HEK293 (cell line): ENCODE results near the gene DMWD.

ENCODE experiments used
- CTCF ChIA-PET: fragments of 350-600 bp; formaldehyde crosslinking; extraction: SDS; loops from one replicate; lab custom pipeline; 2021; ENCODE audit warnings: antibody characterized with exemption; lab: Yijun Ruan, JAX
- POLR2A ChIA-PET: fragments of 300-600 bp; formaldehyde crosslinking; extraction: SDS; loops from one replicate; lab custom pipeline; 2020; ENCODE audit warnings: antibody characterized with exemption, inconsistent platforms; lab: Yijun Ruan, JAX
- H3K27ac ChIP-seq: fragments of 200-500 bp; sonication (Bioruptor generic); 2 replicates; pipeline ENCODE4 v1.5.1; 2014; ENCODE audit warnings: low read depth, low read length, control low read depth, inconsistent platforms; ENCODE audit errors: extremely low read depth
- H3K36me3 ChIP-seq, 2 experiments: fragments of 200-500 bp in 1 of 2; sonication (Bioruptor generic) in 1 of 2; 1 replicate in 1 of 2; 2 replicates in 1 of 2; pipeline ENCODE4 v1.5.1; 2014 to 2017; ENCODE audit warnings: inconsistent platforms in 2 of 2, low read length in 2 of 2; ENCODE audit not compliant: control insufficient read depth in 2 of 2, insufficient read depth in 1 of 2
- H3K4me1 ChIP-seq: fragments of 200-500 bp; sonication (Bioruptor generic); 2 replicates; pipeline ENCODE4 v1.5.1; 2014; ENCODE audit warnings: mild to moderate bottlenecking, low read length, inconsistent platforms; ENCODE audit not compliant: control insufficient read depth, insufficient read depth
- H3K4me3 ChIP-seq: 2 replicates; pipeline ENCODE4 v1.5.1; 2011; ENCODE audit warnings: low read depth, mild to moderate bottlenecking, control low read depth, low read length, moderate library complexity
- H3K9me3 ChIP-seq: fragments of 200-500 bp; sonication (Bioruptor generic); 2 replicates; pipeline ENCODE4 v1.5.1; 2014; ENCODE audit warnings: low read depth, low read length, inconsistent platforms; ENCODE audit not compliant: control insufficient read depth, insufficient read depth
- HIC1 ChIP-seq: fragments of 450-650 bp; formaldehyde crosslinking; IDR thresholded peaks from 2 replicates; pipeline ENCODE4 v1.5.1; 2016; ENCODE audit warnings: missing biosample characterization, missing genetic modification characterization
- KLF1 ChIP-seq: fragments of 450-650 bp; formaldehyde crosslinking; IDR thresholded peaks from 2 replicates; pipeline ENCODE4 v1.5.1; 2016; ENCODE audit warnings: missing biosample characterization, missing genetic modification characterization
- MYNN ChIP-seq: fragments of 450-650 bp; formaldehyde crosslinking; IDR thresholded peaks from 2 replicates; pipeline ENCODE4 v1.5.1; 2016; ENCODE audit warnings: missing biosample characterization, missing genetic modification characterization, borderline replicate concordance
- PRDM4 ChIP-seq: fragments of 450-650 bp; formaldehyde crosslinking; IDR thresholded peaks from 2 replicates; pipeline ENCODE4 v1.5.1; 2017; ENCODE audit warnings: missing biosample characterization, missing genetic modification characterization
- SCRT1 ChIP-seq: fragments of 450-650 bp; formaldehyde crosslinking; IDR thresholded peaks from 2 replicates; pipeline ENCODE4 v1.5.1; 2016; ENCODE audit warnings: missing biosample characterization, missing genetic modification characterization, borderline replicate concordance
- SCRT2 ChIP-seq: fragments of 450-650 bp; formaldehyde crosslinking; IDR thresholded peaks from 2 replicates; pipeline ENCODE4 v1.5.1; 2016; ENCODE audit warnings: missing biosample characterization, missing genetic modification characterization
- YY2 ChIP-seq: fragments of 450-650 bp; formaldehyde crosslinking; IDR thresholded peaks from 2 replicates; pipeline ENCODE4 v1.5.1; 2016; ENCODE audit warnings: missing biosample characterization, missing genetic modification characterization
- ZBTB8A ChIP-seq: fragments of 450-650 bp; formaldehyde crosslinking; IDR thresholded peaks from 2 replicates; pipeline ENCODE4 v1.5.1; 2016; ENCODE audit warnings: missing biosample characterization, missing genetic modification characterization
- ZFP69B ChIP-seq: fragments of 450-650 bp; formaldehyde crosslinking; IDR thresholded peaks from 2 replicates; pipeline ENCODE4 v1.5.1; 2016; ENCODE audit warnings: missing biosample characterization, missing genetic modification characterization
- ZNF112 ChIP-seq: fragments of 450-650 bp; formaldehyde crosslinking; IDR thresholded peaks from 2 replicates; pipeline ENCODE4 v1.5.0; 2017; ENCODE audit warnings: missing biosample characterization, missing genetic modification characterization
- ZNF223 ChIP-seq: fragments of 450-650 bp; formaldehyde crosslinking; IDR thresholded peaks from 2 replicates; pipeline ENCODE4 v1.5.1; 2016; ENCODE audit warnings: missing biosample characterization, missing genetic modification characterization
- ZNF391 ChIP-seq: fragments of 450-650 bp; formaldehyde crosslinking; IDR thresholded peaks from 2 replicates; pipeline ENCODE4 v1.5.1; 2016; ENCODE audit warnings: low read depth, missing biosample characterization, missing genetic modification characterization, borderline replicate concordance
- ZNF473 ChIP-seq: fragments of 450-650 bp; formaldehyde crosslinking; IDR thresholded peaks from 2 replicates; pipeline ENCODE4 v1.5.1; 2017; ENCODE audit warnings: missing biosample characterization, missing genetic modification characterization
- ZNF510 ChIP-seq: fragments of 450-650 bp; formaldehyde crosslinking; IDR thresholded peaks from 2 replicates; pipeline ENCODE4 v1.5.1; 2018; ENCODE audit warnings: mild to moderate bottlenecking, missing genetic modification characterization, missing biosample characterization; ENCODE audit not compliant: insufficient replicate concordance
- ZNF544 ChIP-seq: fragments of 450-650 bp; formaldehyde crosslinking; IDR thresholded peaks from 2 replicates; pipeline ENCODE4 v1.5.0; 2017; ENCODE audit warnings: missing biosample characterization, missing genetic modification characterization
- ZNF571 ChIP-seq: fragments of 450-650 bp; formaldehyde crosslinking; IDR thresholded peaks from 2 replicates; pipeline ENCODE4 v1.5.0; 2017; ENCODE audit warnings: missing biosample characterization, missing genetic modification characterization
- ZNF585B ChIP-seq: fragments of 450-650 bp; formaldehyde crosslinking; IDR thresholded peaks from 2 replicates; pipeline ENCODE4 v1.5.1; 2016; ENCODE audit warnings: missing biosample characterization, missing genetic modification characterization
- ZNF600 ChIP-seq: fragments of 450-650 bp; formaldehyde crosslinking; IDR thresholded peaks from 2 replicates; pipeline ENCODE4 v1.5.1; 2016; ENCODE audit warnings: missing biosample characterization, missing genetic modification characterization
- ZNF624 ChIP-seq: fragments of 450-650 bp; formaldehyde crosslinking; IDR thresholded peaks from 2 replicates; pipeline ENCODE4 v1.5.1; 2017; ENCODE audit warnings: missing biosample characterization, missing genetic modification characterization
- ZNF707 ChIP-seq: fragments of 450-650 bp; formaldehyde crosslinking; IDR thresholded peaks from 2 replicates; pipeline ENCODE4 v1.5.1; 2016; ENCODE audit warnings: missing biosample characterization, missing genetic modification characterization
- ZSCAN4 ChIP-seq: fragments of 450-650 bp; formaldehyde crosslinking; IDR thresholded peaks from 2 replicates; pipeline ENCODE4 v1.5.1; 2017; ENCODE audit warnings: missing biosample characterization, missing genetic modification characterization

Gene DMWD

GRCh38 chr19:45804959-45805230, 12.2 kb upstream of the DMWD start:
- no peak overlapping the region for H3K4me3 ChIP-seq
- no peaks in the 10 kb centered on the region for H3K36me3 ChIP-seq
- ChIA-PET CTCF (interaction anchor here (0.6 to 8.7 kb wide), 7 partner anchors 9 to 78 kb away, joined by 3 to 80 read pairs (median 5); partner anchors contain the start of gene SIX5), POLR2A (interaction anchor here (0.5 to 1.1 kb wide), 2 partner anchors 22 to 35 kb away, joined by 3 to 4 read pairs; partner anchors contain the start of genes DMPK and SIX5)
- no peaks in the 10 kb centered on the region for H3K4me1 ChIP-seq
- no peak overlapping the region for H3K27ac ChIP-seq
- no peaks in the 10 kb centered on the region for H3K9me3 ChIP-seq
- TF ChIP-seq ZNF585B (tag by site-specific recombination) = no peak
- no peak for TF ChIP-seq ZBTB8A (tag by site-specific recombination)
- no peak for TF ChIP-seq ZNF707 (tag by site-specific recombination)
- TF ChIP-seq ZFP69B (tag by site-specific recombination) = no peak
- TF ChIP-seq ZNF510 (tag by site-specific recombination) = no peak
- TF ChIP-seq ZNF473 (tag by site-specific recombination) = no peak

GRCh38 chr19:45804140-45804958, 11.7 kb upstream of the DMWD start:
- Histone ChIP-seq H3K4me3 (no peak overlapping the region), H3K27ac (no peak overlapping the region), H3K4me1 (peaks cover under 1% of the 10 kb centered on the region; the same call in 1 of the 2 replicates), H3K9me3 (no peaks in the 10 kb centered on the region), H3K36me3 (no peaks in the 10 kb centered on the region)
- POLR2A ChIA-PET = interaction anchor here (0.5 to 1.1 kb wide), 2 partner anchors 22 to 35 kb away, joined by 3 to 4 read pairs; partner anchors contain the start of genes DMPK and SIX5
- CTCF ChIA-PET = interaction anchor here (0.6 to 8.7 kb wide), 6 partner anchors 10 to 408 kb away, joined by 3 to 80 read pairs (median 4); partner anchors contain the start of gene SIX5
- TF ChIP-seq PRDM4 = no peak
- no peak for TF ChIP-seq ZNF600 (tag by site-specific recombination)
- TF ChIP-seq ZNF391 (tag by site-specific recombination) = no peak
- peak; percentile 94 for TF ChIP-seq SCRT2 (tag by site-specific recombination)
- no peak for TF ChIP-seq ZNF624
- TF ChIP-seq ZNF223 (tag by site-specific recombination) = no peak
- no peak for TF ChIP-seq ZNF571 (tag by site-specific recombination)
- TF ChIP-seq SCRT1 (tag by site-specific recombination) = peak; percentile 70; the same call in 1 of the 2 replicates

GRCh38 chr19:45801603-45802175, 9.0 kb upstream of the DMWD start:
- Histone ChIP-seq H3K4me3 (no peak overlapping the region), H3K27ac (no peak overlapping the region), H3K4me1 (peaks cover 2% of the 10 kb centered on the region; the same call in 1 of the 2 replicates), H3K36me3 (no peaks in the 10 kb centered on the region), H3K9me3 (no peaks in the 10 kb centered on the region)
- ChIA-PET POLR2A (interaction anchor here (1.7 kb wide), 1 partner anchor 9 kb away, joined by 4 read pairs; no protein-coding TSS in a partner anchor), CTCF (interaction anchor here (0.6 to 8.7 kb wide), 6 partner anchors 9 to 347 kb away, joined by 3 to 80 read pairs (median 4); partner anchors contain the start of gene SIX5)
- TF ChIP-seq ZNF112 (tag by site-specific recombination) = peak; percentile 45; the same call in 1 of the 2 replicates
- peak; percentile 50; the same call in 1 of the 2 replicates for TF ChIP-seq KLF1 (tag by site-specific recombination)
- no peak for TF ChIP-seq MYNN (tag by site-specific recombination)
- TF ChIP-seq HIC1 (tag by site-specific recombination) = no peak
- TF ChIP-seq ZNF544 (tag by site-specific recombination) = peak; percentile 56; the same call in 1 of the 2 replicates
- TF ChIP-seq ZSCAN4 (tag by site-specific recombination) = peak; percentile 69
- TF ChIP-seq YY2 (tag by site-specific recombination) = peak; percentile 44
